ENCODE measurements around the gene P4HB.

Gene P4HB

GRCh38 chr17:81851423-81851822 is 8.9 kb downstream of the P4HB start:
- H2AFZ ChIP-seq = no peak overlapping the region
- H3K4me1 ChIP-seq = no peaks in the 10 kb centered on the region
- H3K4me3 ChIP-seq (ENCODE audit: low read depth, low read length) = no peak overlapping the region
- no peak overlapping the region for H3K27ac ChIP-seq
- peaks cover 16% of the 10 kb centered on the region for H3K79me2 ChIP-seq
- H3K36me3 ChIP-seq (ENCODE audit: control insufficient read depth, insufficient read depth, low read length) = no peaks in the 10 kb centered on the region
- no peaks in the 10 kb centered on the region for H3K27me3 ChIP-seq (ENCODE audit: control insufficient read depth, insufficient read depth, low read length)
- H3K9ac ChIP-seq = no peak overlapping the region
- H3K4me2 ChIP-seq (ENCODE audit: low read length) = no peak overlapping the region
- H3K9me3 ChIP-seq (ENCODE audit: control insufficient read depth, low read length) = no peaks in the 10 kb centered on the region
- no peak for TF ChIP-seq CTCF (IDR thresholded peaks at IDR 0.05)

GRCh38 chr17:81849457-81849856 is 10.9 kb downstream of the P4HB start:
- no peak overlapping the region for H3K27ac ChIP-seq
- no peak overlapping the region for H2AFZ ChIP-seq
- no peak for TF ChIP-seq CTCF (IDR thresholded peaks at IDR 0.05)
- no peak overlapping the region for H3K4me3 ChIP-seq (ENCODE audit: low read depth, low read length)
- H3K9me3 ChIP-seq (ENCODE audit: control insufficient read depth, low read length) = no peaks in the 10 kb centered on the region
- H3K9ac ChIP-seq = no peak overlapping the region
- no peaks in the 10 kb centered on the region for H3K4me1 ChIP-seq
- H3K79me2 ChIP-seq = peaks cover 12% of the 10 kb centered on the region
- H3K4me2 ChIP-seq (ENCODE audit: low read length) = no peak overlapping the region
- no peaks in the 10 kb centered on the region for H3K27me3 ChIP-seq (ENCODE audit: control insufficient read depth, insufficient read depth, low read length)
- no peaks in the 10 kb centered on the region for H3K36me3 ChIP-seq (ENCODE audit: control insufficient read depth, insufficient read depth, low read length)

- Histone ChIP-seq H3K4me3 (ENCODE audit: low read depth, low read length) (no peak overlapping the region), H3K36me3 (ENCODE audit: control insufficient read depth, insufficient read depth, low read length) (no peaks in the 10 kb centered on the region), H3K27ac (no peak overlapping the region), H3K4me1 (no peaks in the 10 kb centered on the region), H2AFZ (no peak overlapping the region), H3K9ac (no peak overlapping the region), H3K4me2 (ENCODE audit: low read length) (no peak overlapping the region), H3K27me3 (ENCODE audit: control insufficient read depth, insufficient read depth, low read length) (no peaks in the 10 kb centered on the region), H3K79me2 (no peaks in the 10 kb centered on the region), H3K9me3 (ENCODE audit: control insufficient read depth, low read length) (no peaks in the 10 kb centered on the region)
- TF ChIP-seq CTCF (IDR thresholded peaks at IDR 0.05) = no peak
Observed at GRCh38 chr17:81846743-81847689, 13.3 kb downstream of the P4HB start.

GRCh38 chr17:81845881-81846742 is 14.2 kb downstream of the P4HB start:
- no peaks in the 10 kb centered on the region for H3K9me3 ChIP-seq (ENCODE audit: control insufficient read depth, low read length)
- no peak overlapping the region for H2AFZ ChIP-seq
- no peak overlapping the region for H3K9ac ChIP-seq
- no peaks in the 10 kb centered on the region for H3K27me3 ChIP-seq (ENCODE audit: control insufficient read depth, insufficient read depth, low read length)
- H3K4me3 ChIP-seq (ENCODE audit: low read depth, low read length) = no peak overlapping the region
- no peaks in the 10 kb centered on the region for H3K79me2 ChIP-seq
- no peaks in the 10 kb centered on the region for H3K36me3 ChIP-seq (ENCODE audit: control insufficient read depth, insufficient read depth, low read length)
- no peak overlapping the region for H3K4me2 ChIP-seq (ENCODE audit: low read length)
- no peak overlapping the region for H3K27ac ChIP-seq
- no peak for TF ChIP-seq CTCF (IDR thresholded peaks at IDR 0.05)
- peaks cover 2% of the 10 kb centered on the region for H3K4me1 ChIP-seq
